Measurements from ENCODE around the gene PNMA1. TPM values are rescaled to one million over a fixed set of nuclear protein-coding genes. Genes with fewer than 3 reads are reported as not detected.
A peak's percentile ranks its signal among the peaks of the same experiment; 100 is the strongest.

The PNMA1 gene
- total and polyA plus RNA-seq, 2 of the 13 experiments (the other 11 are each of a cell fraction or from before 2014, with no cell fraction given): 7.0 to 8.3 TPM

DNA sequence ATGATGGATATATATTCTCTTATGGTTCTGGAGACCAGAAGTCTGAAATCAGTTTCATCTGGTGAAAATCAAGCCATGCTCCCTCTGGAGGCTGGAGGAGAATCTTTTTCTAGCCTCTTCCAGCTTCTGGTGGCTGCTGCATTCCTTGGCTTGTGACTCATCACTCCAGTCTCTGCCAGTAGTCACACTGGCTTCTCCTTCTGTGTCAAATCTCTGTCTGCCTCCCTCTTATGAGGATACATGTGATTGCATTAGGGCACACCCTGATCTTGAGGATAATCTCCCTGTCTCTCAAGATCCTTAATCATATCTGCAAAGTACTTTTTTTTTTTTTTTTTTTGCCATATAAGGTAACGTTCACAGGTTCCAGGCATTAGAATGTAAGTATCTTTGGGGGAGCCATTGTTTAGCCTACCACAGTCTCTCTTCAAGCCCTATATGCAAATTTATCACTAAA is 51.7 kb downstream of the PNMA1 start (continued):
- TF ChIP-seq, protein P1, sequence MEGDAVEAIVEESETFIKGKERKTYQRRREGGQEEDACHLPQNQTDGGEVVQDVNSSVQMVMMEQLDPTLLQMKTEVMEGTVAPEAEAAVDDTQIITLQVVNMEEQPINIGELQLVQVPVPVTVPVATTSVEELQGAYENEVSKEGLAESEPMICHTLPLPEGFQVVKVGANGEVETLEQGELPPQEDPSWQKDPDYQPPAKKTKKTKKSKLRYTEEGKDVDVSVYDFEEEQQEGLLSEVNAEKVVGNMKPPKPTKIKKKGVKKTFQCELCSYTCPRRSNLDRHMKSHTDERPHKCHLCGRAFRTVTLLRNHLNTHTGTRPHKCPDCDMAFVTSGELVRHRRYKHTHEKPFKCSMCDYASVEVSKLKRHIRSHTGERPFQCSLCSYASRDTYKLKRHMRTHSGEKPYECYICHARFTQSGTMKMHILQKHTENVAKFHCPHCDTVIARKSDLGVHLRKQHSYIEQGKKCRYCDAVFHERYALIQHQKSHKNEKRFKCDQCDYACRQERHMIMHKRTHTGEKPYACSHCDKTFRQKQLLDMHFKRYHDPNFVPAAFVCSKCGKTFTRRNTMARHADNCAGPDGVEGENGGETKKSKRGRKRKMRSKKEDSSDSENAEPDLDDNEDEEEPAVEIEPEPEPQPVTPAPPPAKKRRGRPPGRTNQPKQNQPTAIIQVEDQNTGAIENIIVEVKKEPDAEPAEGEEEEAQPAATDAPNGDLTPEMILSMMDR (CRISPR knock-in tag; IDR thresholded peaks at IDR 0.05): peak; percentile 41
- TF ChIP-seq ZNF737 (CRISPR knock-in tag; IDR thresholded peaks at IDR 0.05; ENCODE audit: borderline replicate concordance) (no peak), TBX2 (CRISPR knock-in tag; IDR thresholded peaks at IDR 0.05; ENCODE audit: borderline replicate concordance) (no peak), TEAD3 (CRISPR knock-in tag; optimal IDR thresholded peaks at IDR 0.05; ENCODE audit: borderline replicate concordance) (peak; percentile 77)
- TF ChIP-seq, protein P2, sequence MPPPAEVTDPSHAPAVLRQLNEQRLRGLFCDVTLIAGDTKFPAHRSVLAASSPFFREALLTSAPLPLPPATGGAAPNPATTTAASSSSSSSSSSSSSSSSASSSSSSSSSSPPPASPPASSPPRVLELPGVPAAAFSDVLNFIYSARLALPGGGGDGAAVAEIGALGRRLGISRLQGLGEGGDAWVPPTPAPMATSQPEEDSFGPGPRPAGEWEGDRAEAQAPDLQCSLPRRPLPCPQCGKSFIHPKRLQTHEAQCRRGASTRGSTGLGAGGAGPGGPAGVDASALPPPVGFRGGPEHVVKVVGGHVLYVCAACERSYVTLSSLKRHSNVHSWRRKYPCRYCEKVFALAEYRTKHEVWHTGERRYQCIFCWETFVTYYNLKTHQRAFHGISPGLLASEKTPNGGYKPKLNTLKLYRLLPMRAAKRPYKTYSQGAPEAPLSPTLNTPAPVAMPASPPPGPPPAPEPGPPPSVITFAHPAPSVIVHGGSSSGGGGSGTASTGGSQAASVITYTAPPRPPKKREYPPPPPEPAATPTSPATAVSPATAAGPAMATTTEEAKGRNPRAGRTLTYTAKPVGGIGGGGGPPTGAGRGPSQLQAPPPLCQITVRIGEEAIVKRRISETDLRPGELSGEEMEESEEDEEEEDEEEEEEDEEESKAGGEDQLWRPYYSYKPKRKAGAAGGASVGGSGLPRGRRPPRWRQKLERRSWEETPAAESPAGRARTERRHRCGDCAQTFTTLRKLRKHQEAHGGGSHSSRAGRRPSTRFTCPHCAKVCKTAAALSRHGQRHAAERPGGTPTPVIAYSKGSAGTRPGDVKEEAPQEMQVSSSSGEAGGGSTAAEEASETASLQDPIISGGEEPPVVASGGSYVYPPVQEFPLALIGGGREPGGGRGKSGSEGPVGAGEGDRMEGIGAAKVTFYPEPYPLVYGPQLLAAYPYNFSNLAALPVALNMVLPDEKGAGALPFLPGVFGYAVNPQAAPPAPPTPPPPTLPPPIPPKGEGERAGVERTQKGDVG (CRISPR knock-in tag; IDR thresholded peaks at IDR 0.05; ENCODE audit: borderline replicate concordance): no peak
- TF ChIP-seq, protein P3, sequence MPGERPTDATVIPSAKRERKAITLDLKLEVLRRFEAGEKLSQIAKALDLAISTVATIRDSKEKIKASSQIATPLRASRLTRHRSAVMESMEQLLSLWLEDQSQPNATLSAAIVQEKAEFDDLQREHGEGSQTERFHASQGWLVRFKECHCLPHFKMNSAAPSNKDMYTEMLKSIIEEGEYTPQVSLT (CRISPR knock-in tag; IDR thresholded peaks at IDR 0.05; ENCODE audit: borderline replicate concordance, low read depth): no peak

DNA sequence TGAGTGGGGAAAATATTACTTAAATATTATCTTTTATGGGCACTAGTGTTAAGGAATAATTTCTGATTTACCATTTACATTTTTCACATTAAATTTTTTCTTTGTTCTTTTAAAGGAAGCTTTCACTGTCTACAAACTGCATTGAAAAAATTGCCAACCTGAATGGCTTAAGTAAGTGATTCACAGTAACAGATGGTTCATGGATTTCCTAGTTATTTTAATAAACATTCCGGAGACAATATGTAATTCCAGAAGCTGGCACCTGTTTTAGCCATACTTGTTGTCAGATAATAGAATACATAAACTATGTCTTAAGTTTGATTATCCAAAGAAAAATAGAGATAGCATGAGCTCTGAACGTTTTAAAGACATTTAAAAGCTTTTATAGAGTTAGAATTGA is 52.3 kb downstream of the PNMA1 start:
- Histone ChIP-seq H2AFZ (ENCODE audit: low read length) (no peak overlapping the region), H3K27me3 (ENCODE audit: control insufficient read depth in 1 of 2, insufficient read depth in 2 of 2, low read length in 2 of 2) (no peaks in the 10 kb centered on the region), H3K4me2 (ENCODE audit: low read depth, low read length) (no peak overlapping the region), H3K4me3 (replicated peaks in 1 of 3; ENCODE audit: insufficient read depth in 1 of 3, low read depth in 2 of 3, low read length in 3 of 3) (no peak overlapping the region), H3K4me1 (ENCODE audit: insufficient read depth, low read length) (peaks cover 25% of the 10 kb centered on the region), H4K20me1 (ENCODE audit: insufficient read depth, low read length) (no peaks in the 10 kb centered on the region), H3K36me3 (replicated peaks in 1 of 2; ENCODE audit: control insufficient read depth in 1 of 2, insufficient read depth in 2 of 2, low read length in 2 of 2) (peaks cover 0 to 4% of the 10 kb centered on the region in 2 experiments; a peak in 1 of 5 replicates), H3K27ac (ENCODE audit: extremely low read length, insufficient read depth, low read length) (no peak overlapping the region), H3K9me3 (ENCODE audit: low read length) (no peaks in the 10 kb centered on the region), H3K9ac (ENCODE audit: insufficient read depth, low read depth, low read length) (no peak overlapping the region), H3K79me2 (ENCODE audit: insufficient read depth, low read length) (no peaks in the 10 kb centered on the region)
- ChIA-PET POLR2A (no interaction called here), CTCF (ENCODE audit: low intra/inter-chr PET ratio, low total read pairs) (interaction anchor here (0.8 kb wide), 1 partner anchor 29 kb away, joined by 3 read pairs; no protein-coding TSS in a partner anchor)
- BruUV-seq (replicated peaks): no TSS peak
- FAIRE-seq (no peak), DNase-seq (ENCODE audit: low spot score) (no peak), ATAC-seq (no peak)
- intact Hi-C loops (cut with micrococcal nuclease; ENCODE audit: unreplicated experiment): no loop called here
- in situ Hi-C loops (cut with HindIII; ENCODE audit: extremely low pct_ligation_motif_present, low pct_unique_long_range_greater_than_20kb): no loop called here
- WGBS (ENCODE audit: low lambda C conversion rate): 90% methylated on average over 2 of the region's 2 CpGs
- TF ChIP-seq ZSCAN22 (CRISPR knock-in tag; IDR thresholded peaks at IDR 0.05) (no peak), FOXA1 (IDR thresholded peaks at IDR 0.05) (no peak), FOXA1 (CRISPR knock-in tag; IDR thresholded peaks at IDR 0.05) (no peak), ZNF782 (CRISPR knock-in tag; IDR thresholded peaks at IDR 0.05; ENCODE audit: borderline replicate concordance) (no peak), ZNF484 (CRISPR knock-in tag; IDR thresholded peaks at IDR 0.05; ENCODE audit: borderline replicate concordance, low read depth) (no peak), ZNF775 (CRISPR knock-in tag; IDR thresholded peaks at IDR 0.05; ENCODE audit: borderline replicate concordance) (no peak)
- TF ChIP-seq, protein P4, sequence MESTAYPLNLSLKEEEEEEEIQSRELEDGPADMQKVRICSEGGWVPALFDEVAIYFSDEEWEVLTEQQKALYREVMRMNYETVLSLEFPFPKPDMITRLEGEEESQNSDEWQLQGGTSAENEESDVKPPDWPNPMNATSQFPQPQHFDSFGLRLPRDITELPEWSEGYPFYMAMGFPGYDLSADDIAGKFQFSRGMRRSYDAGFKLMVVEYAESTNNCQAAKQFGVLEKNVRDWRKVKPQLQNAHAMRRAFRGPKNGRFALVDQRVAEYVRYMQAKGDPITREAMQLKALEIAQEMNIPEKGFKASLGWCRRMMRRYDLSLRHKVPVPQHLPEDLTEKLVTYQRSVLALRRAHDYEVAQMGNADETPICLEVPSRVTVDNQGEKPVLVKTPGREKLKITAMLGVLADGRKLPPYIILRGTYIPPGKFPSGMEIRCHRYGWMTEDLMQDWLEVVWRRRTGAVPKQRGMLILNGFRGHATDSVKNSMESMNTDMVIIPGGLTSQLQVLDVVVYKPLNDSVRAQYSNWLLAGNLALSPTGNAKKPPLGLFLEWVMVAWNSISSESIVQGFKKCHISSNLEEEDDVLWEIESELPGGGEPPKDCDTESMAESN (CRISPR knock-in tag; conservative IDR thresholded peaks at IDR 0.05): no peak
- TF ChIP-seq, protein P5, sequence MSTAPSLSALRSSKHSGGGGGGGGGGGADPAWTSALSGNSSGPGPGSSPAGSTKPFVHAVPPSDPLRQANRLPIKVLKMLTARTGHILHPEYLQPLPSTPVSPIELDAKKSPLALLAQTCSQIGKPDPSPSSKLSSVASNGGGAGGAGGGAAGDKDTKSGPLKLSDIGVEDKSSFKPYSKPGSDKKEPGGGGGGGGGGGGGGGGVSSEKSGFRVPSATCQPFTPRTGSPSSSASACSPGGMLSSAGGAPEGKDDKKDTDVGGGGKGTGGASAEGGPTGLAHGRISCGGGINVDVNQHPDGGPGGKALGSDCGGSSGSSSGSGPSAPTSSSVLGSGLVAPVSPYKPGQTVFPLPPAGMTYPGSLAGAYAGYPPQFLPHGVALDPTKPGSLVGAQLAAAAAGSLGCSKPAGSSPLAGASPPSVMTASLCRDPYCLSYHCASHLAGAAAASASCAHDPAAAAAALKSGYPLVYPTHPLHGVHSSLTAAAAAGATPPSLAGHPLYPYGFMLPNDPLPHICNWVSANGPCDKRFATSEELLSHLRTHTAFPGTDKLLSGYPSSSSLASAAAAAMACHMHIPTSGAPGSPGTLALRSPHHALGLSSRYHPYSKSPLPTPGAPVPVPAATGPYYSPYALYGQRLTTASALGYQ (CRISPR knock-in tag; IDR thresholded peaks at IDR 0.05): no peak

Data from HepG2 (cell line).